HepG2 (cell line): ENCODE results near the gene S100A16. TPM values are rescaled to one million over a fixed set of nuclear protein-coding genes. Genes with fewer than 3 reads are reported as not detected.

Source experiments
- ADNP ChIP-seq: sonication (generic); formaldehyde crosslinking; IDR thresholded peaks from 2 replicates; pipeline ENCODE4 v1.4.0; 2020; ENCODE audit warnings: missing genetic modification reagents
- AHR ChIP-seq: IDR thresholded peaks from 2 replicates; pipeline ENCODE4 v1.6.1; 2018; ENCODE audit warnings: missing genetic modification reagents, missing compliant biosample characterization
- ATF7-NPFF ChIP-seq: sonication (generic); formaldehyde crosslinking; IDR thresholded peaks from 2 replicates; pipeline ENCODE4 v1.8.1; 2023; ENCODE audit warnings: mild to moderate bottlenecking, low read depth, missing genetic modification reagents, moderate library complexity
- CAMTA2 ChIP-seq: sonication (generic); formaldehyde crosslinking; IDR thresholded peaks from 2 replicates; pipeline ENCODE4 v1.4.0; 2020; ENCODE audit warnings: mild to moderate bottlenecking, missing genetic modification reagents, borderline replicate concordance
- FOXA3 ChIP-seq: IDR thresholded peaks from 2 replicates; pipeline ENCODE4 v1.6.1; 2016; ENCODE audit warnings: missing genetic modification reagents, missing compliant biosample characterization
- HOXA5 ChIP-seq: sonication (generic); formaldehyde crosslinking; IDR thresholded peaks from 2 replicates; pipeline ENCODE4 v1.4.0; 2020; ENCODE audit warnings: missing genetic modification reagents
- NAIF1 ChIP-seq: sonication (generic); formaldehyde crosslinking; IDR thresholded peaks from 2 replicates; pipeline ENCODE4 v1.5.0; 2020; ENCODE audit warnings: mild to moderate bottlenecking, missing genetic modification reagents, borderline replicate concordance
- NCOA5 ChIP-seq: sonication (generic); formaldehyde crosslinking; IDR thresholded peaks from 2 replicates; pipeline ENCODE4 v1.4.0; 2020; ENCODE audit warnings: missing genetic modification reagents
- POGZ ChIP-seq: sonication (generic); formaldehyde crosslinking; IDR thresholded peaks from 2 replicates; pipeline ENCODE4 v1.4.0; 2020; ENCODE audit warnings: mild to moderate bottlenecking, missing genetic modification reagents
- SMC3 ChIP-seq: IDR thresholded peaks from 2 replicates; pipeline ENCODE4 v1.6.1; 2011; ENCODE audit warnings: low read length, improper control_type of control experiment
- ZNF207 ChIP-seq: fragments of 450-650 bp; IDR thresholded peaks from 2 replicates; pipeline ENCODE4 v1.6.1; 2016; ENCODE audit warnings: antibody characterized with exemption, borderline replicate concordance
- ZNF558 ChIP-seq: sonication (generic); formaldehyde crosslinking; IDR thresholded peaks from 2 replicates; pipeline ENCODE4 v1.9.0; 2022; ENCODE audit warnings: mild to moderate bottlenecking, missing genetic modification reagents, borderline replicate concordance
- ZNF7 ChIP-seq: IDR thresholded peaks from 2 replicates; pipeline ENCODE4 v1.6.1; 2016; ENCODE audit warnings: missing biosample characterization, missing genetic modification reagents
- polyA plus RNA-seq, 8 experiments: library from polyadenylated mRNA; depleted of rRNA in 3 of 8; stranded (reverse) in 7 of 8; unstranded in 1 of 8; fragments of >200 nt; fragmentation: Illumina TruSeq in 4 of 8; extraction: Trizol in 4 of 8; gene quantifications; 2 replicates each; pipeline versions ENCODE4 v1.2.1 to v1.2.3, GENCODE V29; 2011 to 2016; ENCODE audit warnings: low read depth in 4 of 8, missing spikeins in 1 of 8, mixed read lengths in 1 of 8; ENCODE audit not compliant: insufficient read depth in 1 of 8
- total RNA-seq, 5 experiments: library from RNA; depleted of rRNA; stranded (reverse); fragments of >200 nt; fragmentation: Illumina TruSeq; extraction: Trizol; gene quantifications; 2 replicates each; pipeline ENCODE4 v1.2.3, GENCODE V29; 2016; ENCODE audit warnings: low read depth in 1 of 5
- TF ChIP-seq, protein P1 (sequence below): sonication (generic); formaldehyde crosslinking; IDR thresholded peaks from 2 replicates; pipeline ENCODE4 v1.9.0; 2021; ENCODE audit warnings: missing genetic modification reagents, borderline replicate concordance
- TF ChIP-seq, protein P2 (sequence below): sonication (generic); formaldehyde crosslinking; IDR thresholded peaks from 2 replicates; pipeline ENCODE4 v1.4.0; 2020; ENCODE audit warnings: mild to moderate bottlenecking, missing genetic modification reagents
- TF ChIP-seq, protein P3 (sequence below): sonication (generic); formaldehyde crosslinking; IDR thresholded peaks from 2 replicates; pipeline ENCODE4 v1.4.0; 2020; ENCODE audit warnings: missing genetic modification reagents
- TF ChIP-seq, protein P4 (sequence below): sonication (generic); formaldehyde crosslinking; IDR thresholded peaks from 2 replicates; pipeline ENCODE4 v1.4.0; 2020; ENCODE audit warnings: low read depth, mild to moderate bottlenecking, missing genetic modification reagents
- TF ChIP-seq, protein P5 (sequence below): sonication (generic); formaldehyde crosslinking; IDR thresholded peaks from 2 replicates; pipeline ENCODE4 v1.5.1; 2020; ENCODE audit warnings: mild to moderate bottlenecking, missing genetic modification reagents, borderline replicate concordance
- TF ChIP-seq, protein P6 (sequence below): conservative IDR thresholded peaks from 2 replicates; pipeline ENCODE4 v1.6.1; 2018; ENCODE audit warnings: missing genetic modification reagents

The S100A16 gene
- total and polyA plus RNA-seq, 2 of the 13 experiments (the other 11 are each of a cell fraction or from before 2014, with no cell fraction given), result 46.0 to 195 TPM

DNA sequence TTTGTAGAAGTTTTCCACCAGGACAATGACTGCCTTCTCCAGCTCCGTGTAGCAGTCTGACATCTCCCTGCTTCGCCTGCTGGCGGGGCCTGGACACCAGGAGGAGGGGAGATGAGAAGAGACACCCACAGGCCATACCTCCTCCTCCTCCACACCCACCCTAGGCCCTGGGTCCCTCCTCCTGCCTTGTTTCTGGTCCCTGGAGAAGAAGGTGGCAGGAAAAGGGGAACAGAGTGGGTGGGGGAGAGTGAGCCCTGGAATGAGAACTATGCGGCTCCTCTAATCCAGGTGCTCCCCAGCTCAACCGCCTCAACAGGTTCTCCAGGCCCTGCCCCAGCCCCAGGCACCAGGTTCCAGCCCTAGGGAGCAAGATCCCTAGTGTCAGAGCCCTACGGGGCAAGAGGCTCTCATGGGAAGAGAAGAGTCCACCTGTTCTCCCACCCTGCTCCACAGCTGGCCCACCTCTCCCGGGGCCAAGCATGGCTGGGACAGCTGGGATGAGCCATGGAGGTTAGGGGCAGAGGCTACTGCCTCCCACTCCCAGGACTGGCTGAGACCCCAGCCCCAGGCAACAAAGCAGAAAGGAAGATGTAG, 4.8 kb downstream of the S100A16 start (continued):
- TF ChIP-seq, protein P1, sequence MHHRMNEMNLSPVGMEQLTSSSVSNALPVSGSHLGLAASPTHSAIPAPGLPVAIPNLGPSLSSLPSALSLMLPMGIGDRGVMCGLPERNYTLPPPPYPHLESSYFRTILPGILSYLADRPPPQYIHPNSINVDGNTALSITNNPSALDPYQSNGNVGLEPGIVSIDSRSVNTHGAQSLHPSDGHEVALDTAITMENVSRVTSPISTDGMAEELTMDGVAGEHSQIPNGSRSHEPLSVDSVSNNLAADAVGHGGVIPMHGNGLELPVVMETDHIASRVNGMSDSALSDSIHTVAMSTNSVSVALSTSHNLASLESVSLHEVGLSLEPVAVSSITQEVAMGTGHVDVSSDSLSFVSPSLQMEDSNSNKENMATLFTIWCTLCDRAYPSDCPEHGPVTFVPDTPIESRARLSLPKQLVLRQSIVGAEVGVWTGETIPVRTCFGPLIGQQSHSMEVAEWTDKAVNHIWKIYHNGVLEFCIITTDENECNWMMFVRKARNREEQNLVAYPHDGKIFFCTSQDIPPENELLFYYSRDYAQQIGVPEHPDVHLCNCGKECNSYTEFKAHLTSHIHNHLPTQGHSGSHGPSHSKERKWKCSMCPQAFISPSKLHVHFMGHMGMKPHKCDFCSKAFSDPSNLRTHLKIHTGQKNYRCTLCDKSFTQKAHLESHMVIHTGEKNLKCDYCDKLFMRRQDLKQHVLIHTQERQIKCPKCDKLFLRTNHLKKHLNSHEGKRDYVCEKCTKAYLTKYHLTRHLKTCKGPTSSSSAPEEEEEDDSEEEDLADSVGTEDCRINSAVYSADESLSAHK (CRISPR knock-in tag), result no peak
- TF ChIP-seq FOXA3 (CRISPR knock-in tag), result no peak
- no peak for TF ChIP-seq NCOA5 (CRISPR knock-in tag)
- no peak for TF ChIP-seq ZNF558 (CRISPR knock-in tag)
- TF ChIP-seq, protein P2, sequence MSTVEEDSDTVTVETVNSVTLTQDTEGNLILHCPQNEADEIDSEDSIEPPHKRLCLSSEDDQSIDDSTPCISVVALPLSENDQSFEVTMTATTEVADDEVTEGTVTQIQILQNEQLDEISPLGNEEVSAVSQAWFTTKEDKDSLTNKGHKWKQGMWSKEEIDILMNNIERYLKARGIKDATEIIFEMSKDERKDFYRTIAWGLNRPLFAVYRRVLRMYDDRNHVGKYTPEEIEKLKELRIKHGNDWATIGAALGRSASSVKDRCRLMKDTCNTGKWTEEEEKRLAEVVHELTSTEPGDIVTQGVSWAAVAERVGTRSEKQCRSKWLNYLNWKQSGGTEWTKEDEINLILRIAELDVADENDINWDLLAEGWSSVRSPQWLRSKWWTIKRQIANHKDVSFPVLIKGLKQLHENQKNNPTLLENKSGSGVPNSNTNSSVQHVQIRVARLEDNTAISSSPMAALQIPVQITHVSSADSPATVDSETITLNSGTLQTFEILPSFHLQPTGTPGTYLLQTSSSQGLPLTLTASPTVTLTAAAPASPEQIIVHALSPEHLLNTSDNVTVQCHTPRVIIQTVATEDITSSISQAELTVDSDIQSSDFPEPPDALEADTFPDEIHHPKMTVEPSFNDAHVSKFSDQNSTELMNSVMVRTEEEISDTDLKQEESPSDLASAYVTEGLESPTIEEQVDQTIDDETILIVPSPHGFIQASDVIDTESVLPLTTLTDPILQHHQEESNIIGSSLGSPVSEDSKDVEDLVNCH (CRISPR knock-in tag), result no peak
- TF ChIP-seq, protein P3, sequence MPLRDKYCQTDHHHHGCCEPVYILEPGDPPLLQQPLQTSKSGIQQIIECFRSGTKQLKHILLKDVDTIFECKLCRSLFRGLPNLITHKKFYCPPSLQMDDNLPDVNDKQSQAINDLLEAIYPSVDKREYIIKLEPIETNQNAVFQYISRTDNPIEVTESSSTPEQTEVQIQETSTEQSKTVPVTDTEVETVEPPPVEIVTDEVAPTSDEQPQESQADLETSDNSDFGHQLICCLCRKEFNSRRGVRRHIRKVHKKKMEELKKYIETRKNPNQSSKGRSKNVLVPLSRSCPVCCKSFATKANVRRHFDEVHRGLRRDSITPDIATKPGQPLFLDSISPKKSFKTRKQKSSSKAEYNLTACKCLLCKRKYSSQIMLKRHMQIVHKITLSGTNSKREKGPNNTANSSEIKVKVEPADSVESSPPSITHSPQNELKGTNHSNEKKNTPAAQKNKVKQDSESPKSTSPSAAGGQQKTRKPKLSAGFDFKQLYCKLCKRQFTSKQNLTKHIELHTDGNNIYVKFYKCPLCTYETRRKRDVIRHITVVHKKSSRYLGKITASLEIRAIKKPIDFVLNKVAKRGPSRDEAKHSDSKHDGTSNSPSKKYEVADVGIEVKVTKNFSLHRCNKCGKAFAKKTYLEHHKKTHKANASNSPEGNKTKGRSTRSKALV (CRISPR knock-in tag), result no peak
- TF ChIP-seq AHR (CRISPR knock-in tag), result no peak
- TF ChIP-seq ZNF7 (CRISPR knock-in tag), result no peak
- no peak for TF ChIP-seq ZNF207
- 0 out of 2 replicates have a peak, but pooled peaks have one; percentile 73 for TF ChIP-seq CAMTA2
- TF ChIP-seq, protein P4, sequence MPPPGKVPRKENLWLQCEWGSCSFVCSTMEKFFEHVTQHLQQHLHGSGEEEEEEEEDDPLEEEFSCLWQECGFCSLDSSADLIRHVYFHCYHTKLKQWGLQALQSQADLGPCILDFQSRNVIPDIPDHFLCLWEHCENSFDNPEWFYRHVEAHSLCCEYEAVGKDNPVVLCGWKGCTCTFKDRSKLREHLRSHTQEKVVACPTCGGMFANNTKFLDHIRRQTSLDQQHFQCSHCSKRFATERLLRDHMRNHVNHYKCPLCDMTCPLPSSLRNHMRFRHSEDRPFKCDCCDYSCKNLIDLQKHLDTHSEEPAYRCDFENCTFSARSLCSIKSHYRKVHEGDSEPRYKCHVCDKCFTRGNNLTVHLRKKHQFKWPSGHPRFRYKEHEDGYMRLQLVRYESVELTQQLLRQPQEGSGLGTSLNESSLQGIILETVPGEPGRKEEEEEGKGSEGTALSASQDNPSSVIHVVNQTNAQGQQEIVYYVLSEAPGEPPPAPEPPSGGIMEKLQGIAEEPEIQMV (CRISPR knock-in tag), result 0 out of 2 replicates have a peak, but pooled peaks have one; percentile 10
- TF ChIP-seq ATF7-NPFF (CRISPR knock-in tag), result 0 out of 2 replicates have a peak, but pooled peaks have one; percentile 34
- TF ChIP-seq NAIF1 (CRISPR knock-in tag), result no peak
- no peak for TF ChIP-seq ADNP (CRISPR knock-in tag)
- TF ChIP-seq, protein P5, sequence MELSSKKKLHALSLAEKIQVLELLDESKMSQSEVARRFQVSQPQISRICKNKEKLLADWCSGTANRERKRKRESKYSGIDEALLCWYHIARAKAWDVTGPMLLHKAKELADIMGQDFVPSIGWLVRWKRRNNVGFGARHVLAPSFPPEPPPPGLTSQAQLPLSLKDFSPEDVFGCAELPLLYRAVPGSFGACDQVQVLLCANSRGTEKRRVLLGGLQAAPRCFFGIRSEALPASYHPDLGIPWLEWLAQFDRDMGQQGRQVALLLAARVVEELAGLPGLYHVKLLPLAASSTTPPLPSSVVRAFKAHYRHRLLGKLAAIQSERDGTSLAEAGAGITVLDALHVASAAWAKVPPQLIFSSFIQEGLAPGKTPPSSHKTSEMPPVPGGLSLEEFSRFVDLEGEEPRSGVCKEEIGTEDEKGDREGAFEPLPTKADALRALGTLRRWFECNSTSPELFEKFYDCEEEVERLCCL, result no peak
- TF ChIP-seq, protein P6, sequence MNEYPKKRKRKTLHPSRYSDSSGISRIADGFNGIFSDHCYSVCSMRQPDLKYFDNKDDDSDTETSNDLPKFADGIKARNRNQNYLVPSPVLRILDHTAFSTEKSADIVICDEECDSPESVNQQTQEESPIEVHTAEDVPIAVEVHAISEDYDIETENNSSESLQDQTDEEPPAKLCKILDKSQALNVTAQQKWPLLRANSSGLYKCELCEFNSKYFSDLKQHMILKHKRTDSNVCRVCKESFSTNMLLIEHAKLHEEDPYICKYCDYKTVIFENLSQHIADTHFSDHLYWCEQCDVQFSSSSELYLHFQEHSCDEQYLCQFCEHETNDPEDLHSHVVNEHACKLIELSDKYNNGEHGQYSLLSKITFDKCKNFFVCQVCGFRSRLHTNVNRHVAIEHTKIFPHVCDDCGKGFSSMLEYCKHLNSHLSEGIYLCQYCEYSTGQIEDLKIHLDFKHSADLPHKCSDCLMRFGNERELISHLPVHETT (CRISPR knock-in tag), result no peak
- TF ChIP-seq HOXA5 (CRISPR knock-in tag), result no peak
- TF ChIP-seq SMC3, result no peak
- TF ChIP-seq POGZ (CRISPR knock-in tag), result peak; percentile 48
